GM18526 (cell line): ENCODE data around the gene CDK14.

Experiments
- POLR2A ChIP-seq: IDR thresholded peaks from 3 replicates; pipeline ENCODE4 v1.6.1; 2011; ENCODE audit not compliant: insufficient read length; ENCODE audit errors: extremely low read depth

The CDK14 gene

GRCh38 chr7:90933041-90933440, 336.9 kb downstream of the CDK14 start:
- no peak for TF ChIP-seq POLR2A

DNA sequence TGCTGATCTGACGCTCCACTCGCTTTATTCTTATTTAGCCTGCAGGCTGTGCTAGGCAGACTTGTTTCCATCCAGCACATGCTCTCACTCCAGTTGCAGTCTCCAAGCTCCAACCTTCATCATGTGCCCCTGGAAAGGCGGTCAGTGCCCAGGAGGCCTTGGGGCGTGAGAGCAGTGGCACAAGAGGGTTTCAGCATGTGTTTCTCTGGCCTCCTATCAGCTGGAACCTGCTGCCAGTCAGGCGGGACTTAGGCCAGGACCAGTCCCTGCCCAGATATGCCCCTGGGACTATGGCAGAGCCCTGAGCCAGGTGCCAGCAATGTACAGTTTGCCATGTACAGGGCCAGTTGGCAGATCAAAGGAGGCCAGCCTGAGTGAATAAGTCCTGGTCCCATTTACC, 337.9 kb downstream of the CDK14 start:
- TF ChIP-seq POLR2A: no peak

GRCh38 chr7:90938371-90938770, 342.2 kb downstream of the CDK14 start:
- TF ChIP-seq POLR2A: no peak

- TF ChIP-seq POLR2A: no peak
These were observed 343.5 kb downstream of the CDK14 start for GRCh38 chr7:90939666-90940065.

DNA sequence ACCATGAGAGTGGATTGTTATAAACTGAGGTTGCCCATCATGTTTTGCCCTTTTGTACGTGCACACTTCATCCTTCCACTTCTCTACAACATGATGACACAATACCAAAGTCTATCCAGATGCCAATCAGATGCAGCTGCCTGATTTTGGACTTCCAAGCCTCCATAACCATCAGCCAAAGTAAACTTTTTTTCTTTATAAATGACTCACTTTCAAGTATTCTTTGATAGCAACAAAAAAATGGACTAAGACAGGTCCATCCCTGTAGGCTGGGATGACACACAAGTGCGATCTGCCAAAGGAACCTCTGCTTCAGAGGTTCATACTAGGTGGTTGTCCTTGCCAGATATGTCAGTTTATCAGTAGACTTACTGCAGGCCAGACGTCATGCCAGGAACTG, 347.9 kb downstream of the CDK14 start:
- TF ChIP-seq POLR2A: no peak

DNA sequence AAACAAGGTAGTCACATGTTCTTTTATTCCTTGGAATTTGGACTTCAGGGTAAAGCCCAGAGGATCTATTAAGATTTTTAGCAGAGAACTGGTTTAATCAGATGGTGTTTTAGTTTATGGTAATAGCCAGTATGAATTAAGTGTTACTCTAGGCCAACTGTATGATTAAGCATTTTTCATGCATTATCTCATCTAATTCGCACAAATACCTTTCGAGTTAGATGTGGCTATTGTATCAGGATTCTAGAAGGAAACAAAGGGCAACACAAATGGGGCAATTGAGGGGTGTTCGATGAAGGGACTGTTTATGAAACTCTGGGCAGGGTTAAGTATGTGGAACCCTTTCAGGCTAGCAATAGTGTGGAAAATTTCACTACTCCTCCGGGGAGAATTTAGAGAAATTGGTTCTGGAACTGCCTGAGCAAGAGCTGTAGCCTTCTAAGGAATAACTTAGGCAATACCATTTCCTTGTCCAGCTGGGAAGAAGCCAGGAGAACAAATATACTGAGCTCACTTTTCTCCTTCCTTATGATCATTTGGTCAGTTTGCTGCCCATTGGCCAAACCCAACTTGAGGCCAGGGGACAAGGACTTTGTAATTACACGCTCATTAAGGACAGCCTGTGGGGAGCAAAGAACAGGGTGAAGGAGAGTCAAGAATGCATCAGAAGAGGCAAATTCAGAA, 349.1 kb downstream of the CDK14 start:
- TF ChIP-seq POLR2A: no peak

GRCh38 chr7:90946730-90947501, 350.8 kb downstream of the CDK14 start:
- TF ChIP-seq POLR2A: no peak

DNA sequence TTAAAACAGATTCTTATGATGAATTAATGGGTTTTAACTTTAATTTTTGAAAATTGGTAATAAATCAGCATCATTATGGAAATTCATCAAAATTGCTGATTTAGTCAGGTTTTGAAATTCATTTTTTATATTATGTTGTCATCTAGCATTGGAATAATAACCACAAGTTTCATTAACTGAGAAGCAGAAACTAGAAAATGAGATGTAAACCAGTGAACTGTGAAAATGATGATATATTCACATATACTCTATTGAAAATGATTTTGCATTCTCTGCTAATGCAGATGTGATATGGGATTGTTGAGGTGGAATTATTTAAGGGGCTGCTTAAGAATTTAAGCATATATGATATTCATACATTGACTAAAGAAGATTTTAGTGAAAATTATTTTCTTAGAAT, 352.0 kb downstream of the CDK14 start:
- no peak for TF ChIP-seq POLR2A

DNA sequence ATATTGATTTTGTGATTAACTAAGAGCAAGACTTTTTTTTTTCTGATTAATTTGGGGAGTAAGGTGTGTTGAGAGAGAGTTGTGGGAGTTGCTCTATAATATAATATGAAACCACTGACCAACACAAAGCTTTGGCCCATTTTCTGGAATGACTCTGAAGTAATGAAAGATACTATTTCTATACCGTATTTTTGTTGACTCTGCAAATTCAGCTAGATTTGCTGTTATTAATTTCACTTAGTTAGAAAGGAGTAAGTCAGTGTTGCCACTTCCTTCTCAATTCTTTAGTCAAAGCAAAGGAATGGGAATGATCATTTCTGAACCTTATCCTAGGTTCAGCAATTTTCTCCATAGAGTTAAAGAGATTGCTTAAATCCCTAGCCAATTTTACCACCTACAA, 355.1 kb downstream of the CDK14 start:
- no peak for TF ChIP-seq POLR2A

DNA sequence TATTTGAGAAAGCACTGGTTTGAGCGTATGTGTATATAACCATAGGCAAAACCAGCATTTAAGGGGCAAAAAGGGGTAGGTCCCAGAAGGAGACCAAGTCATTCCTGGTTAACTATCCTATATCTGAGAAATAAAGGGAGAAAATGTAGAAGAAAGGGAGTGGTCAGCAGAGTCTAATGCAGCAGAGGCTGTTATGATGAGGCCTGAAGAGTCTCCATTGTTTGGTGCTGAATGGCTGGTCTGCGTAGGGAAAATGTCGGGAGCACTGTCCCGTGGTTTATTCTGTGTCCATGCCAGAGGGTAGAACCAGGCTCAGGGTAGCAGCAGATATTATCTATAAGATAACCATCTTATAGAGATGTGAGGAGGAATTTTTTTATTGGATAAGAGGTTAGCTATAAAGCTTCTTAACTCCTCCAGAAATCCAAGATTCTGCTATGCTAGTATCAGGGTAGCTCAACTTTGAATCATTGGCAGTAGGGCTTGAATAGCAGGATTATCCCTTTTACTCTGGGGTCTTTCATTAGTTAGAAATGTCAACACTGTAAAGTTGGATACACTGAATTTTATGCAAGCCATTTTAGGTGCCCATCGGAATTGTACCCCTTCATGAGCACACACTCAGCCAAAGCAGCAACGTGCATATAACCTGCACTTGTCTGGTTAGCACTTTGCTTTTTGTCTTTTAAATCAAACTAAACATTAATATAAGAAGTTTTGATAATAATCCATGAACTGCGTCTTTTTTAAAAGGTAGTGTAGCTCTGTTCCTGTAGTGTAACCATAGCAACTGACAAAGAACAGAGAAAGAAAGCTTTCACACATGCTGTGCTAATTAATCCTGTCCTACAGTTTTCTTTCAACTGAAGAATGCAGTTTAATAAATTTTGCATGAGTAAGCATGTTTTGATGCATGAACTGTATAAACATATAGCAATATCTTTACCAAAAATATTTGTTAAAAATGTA, 356.1 kb downstream of the CDK14 start:
- TF ChIP-seq POLR2A: no peak

GRCh38 chr7:90955641-90956207, 359.6 kb downstream of the CDK14 start:
- TF ChIP-seq POLR2A: no peak

DNA sequence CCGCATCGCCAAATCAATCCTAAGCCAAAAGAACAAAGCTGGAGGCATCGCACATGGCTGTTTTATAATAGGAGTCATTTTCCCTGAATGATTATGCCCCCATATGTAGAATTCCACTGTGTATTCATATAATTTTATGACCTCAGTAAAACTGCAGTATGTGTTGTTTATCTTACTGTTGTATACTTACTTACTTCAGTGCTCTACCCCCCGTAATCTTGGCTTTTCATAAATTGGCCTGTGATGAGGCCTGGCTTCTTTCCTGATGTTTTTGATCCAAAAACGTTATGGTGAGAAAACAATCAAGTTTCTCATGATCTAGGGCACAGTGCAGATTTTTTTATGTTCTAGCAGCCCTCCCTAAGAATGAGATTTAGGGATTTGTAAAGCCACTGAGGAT, 361.8 kb downstream of the CDK14 start:
- no peak for TF ChIP-seq POLR2A

DNA sequence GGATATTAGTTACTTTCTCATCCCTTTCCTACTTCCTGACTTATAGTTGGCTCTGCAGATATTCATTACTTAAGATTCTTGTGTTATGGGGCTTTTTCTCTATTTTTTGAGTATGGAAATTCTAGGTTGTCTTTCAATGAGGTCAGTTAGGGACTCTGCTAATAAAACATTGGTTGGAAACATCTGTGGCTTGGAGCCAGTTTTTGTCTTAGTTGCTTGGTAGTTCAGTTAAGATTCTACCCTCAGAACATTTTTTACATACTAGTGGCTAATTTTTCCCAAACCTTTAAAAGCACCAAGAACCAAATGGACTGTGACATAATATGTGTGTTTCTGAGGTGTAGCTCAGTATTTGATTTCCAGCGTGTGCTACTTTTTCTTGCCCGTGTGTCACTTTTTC, 362.5 kb downstream of the CDK14 start:
- no peak for TF ChIP-seq POLR2A

GRCh38 chr7:90961037-90961725, 365.1 kb downstream of the CDK14 start:
- no peak for TF ChIP-seq POLR2A

- TF ChIP-seq POLR2A: no peak
These were observed 369.1 kb downstream of the CDK14 start for GRCh38 chr7:90965211-90965610.

DNA sequence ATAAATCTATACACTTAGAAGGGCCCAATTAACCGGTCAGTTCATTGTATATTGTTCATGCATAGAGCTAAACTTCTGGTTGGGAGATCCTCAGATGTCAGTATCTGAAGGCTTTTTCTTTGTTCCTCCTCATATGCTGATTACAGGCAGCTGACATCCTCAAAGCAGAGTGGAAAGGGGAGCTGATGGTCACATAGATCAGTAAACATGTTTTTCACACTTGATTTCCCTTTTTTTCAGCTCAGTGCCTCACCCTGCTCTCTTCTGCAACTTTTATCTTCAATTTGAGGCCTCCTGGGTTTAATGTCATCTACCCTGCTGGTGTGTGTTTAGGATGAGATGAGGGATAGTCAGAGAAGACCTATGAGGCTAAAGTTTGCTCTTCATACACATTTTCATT, 370.2 kb downstream of the CDK14 start:
- TF ChIP-seq POLR2A: no peak
